Stimulated activated CD8-positive, alpha-beta memory T cell treated with anti-CD3 and anti-CD28 coated beads, Interleukin-7, amount 100 ng/mL, for 48 hours (primary cell): ENCODE data around the gene CBLB.

ENCODE experiments used
- DNase-seq, 2 donors: peaks; one replicate each; pipeline ENCODE4 v3.0.0-alpha.2; 2020; ENCODE audit warnings: low read depth in 1 of 2; ENCODE audit errors: extremely low read depth in 1 of 2

CBLB gene

DNA sequence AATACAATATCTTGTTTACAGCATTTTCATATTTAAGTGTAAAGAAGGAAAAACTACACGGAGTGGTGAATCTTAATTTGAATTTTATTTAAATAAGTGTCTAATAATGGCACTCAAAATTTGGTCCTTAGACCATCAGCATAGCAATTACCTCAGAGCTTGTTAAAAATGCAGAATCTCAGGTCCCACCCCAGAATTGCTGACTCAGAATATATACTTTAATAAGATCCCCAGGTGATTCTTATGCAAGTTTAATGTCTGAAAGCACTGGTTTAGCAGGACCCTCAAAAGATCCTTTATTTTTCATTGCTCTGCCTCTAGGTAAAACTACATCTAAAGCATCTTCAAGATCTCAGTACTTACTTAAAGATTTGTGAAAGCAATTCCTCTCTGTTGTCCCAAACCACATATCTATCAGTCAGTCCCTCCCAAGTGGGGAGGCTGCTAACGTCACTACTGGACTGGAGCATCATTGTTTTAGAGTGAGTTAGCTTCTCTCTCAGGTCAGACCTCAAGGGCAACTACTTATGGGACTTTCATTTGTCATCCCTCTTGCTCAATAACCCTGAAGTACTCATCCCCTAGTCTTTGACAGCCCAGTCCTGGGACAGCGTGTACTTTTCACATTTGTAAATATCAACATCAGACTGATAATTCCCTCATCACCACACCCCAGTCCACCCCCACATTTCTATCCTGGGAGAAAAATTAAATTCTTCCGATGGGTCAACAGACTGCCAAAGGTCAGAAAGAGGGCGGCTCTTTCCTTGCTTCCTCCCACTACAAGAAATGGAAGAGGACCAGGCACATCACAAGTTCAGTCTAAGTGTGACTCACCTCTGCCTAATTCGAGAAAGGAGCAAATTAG is 76.7 kb downstream of the CBLB start:
- no peak for DNase-seq

- DNase-seq, result no peak
Measured at GRCh38 chr3:105791131-105791530, 77.7 kb downstream of the CBLB start.

DNA sequence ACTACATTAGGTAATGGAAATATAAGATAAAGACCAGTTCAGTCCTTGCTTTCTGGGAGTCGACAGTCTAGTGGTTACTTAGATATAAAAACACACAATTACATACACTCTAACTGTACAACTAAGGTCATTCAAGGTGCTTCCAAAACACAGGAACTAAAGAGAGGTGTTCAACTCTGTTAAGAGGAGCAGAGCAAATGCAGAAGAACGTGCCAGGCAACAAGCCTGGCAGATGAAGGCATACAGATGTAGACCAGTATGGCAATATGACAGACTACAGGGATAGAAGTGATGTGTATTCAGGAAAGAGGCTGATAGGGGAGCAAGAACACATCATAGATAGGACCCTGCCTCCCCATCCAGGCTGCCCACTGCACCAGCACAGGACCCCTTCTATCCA is 78.3 kb downstream of the CBLB start:
- DNase-seq, result no peak

DNA sequence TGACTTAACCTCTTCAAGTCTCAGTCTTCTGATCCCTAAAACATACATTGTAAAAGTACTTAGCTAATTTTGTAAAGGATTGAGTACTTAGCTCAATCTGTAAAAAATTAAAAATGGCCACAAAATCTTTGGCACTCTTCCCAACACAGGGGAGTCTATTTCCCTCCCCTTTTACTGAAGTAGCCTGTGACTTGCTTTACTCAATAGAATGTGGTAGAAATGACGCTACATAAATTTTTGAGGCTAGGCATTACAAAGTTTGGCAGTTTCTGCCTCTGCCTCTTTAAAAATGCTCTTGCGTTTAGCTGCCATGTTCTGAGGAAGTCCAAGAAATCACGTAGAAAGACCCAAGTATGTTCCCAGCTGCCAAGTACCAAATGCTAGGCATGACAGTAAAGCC is 80.2 kb downstream of the CBLB start:
- no peak for DNase-seq

GRCh38 chr3:105787453-105787852 is 81.4 kb downstream of the CBLB start:
- no peak for DNase-seq

DNA sequence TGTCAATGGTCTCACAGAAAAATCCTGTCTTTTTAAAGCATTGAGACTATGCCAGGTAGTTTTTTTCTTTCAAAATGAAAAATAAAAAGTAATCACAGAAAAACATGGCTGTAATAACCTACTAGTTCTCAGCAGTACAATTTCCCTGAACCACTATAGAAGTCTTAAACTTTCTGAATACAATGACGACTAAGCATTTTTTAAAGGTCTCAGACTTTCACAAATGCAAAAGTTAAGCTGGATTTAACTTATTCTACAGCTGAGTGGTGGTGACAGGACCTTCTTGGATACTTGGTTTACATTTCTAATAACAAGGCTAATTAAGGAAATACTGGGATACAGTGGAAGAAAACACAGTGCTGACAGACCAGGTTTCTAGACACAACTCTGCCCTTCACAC is 81.8 kb downstream of the CBLB start:
- DNase-seq, result no peak

DNA sequence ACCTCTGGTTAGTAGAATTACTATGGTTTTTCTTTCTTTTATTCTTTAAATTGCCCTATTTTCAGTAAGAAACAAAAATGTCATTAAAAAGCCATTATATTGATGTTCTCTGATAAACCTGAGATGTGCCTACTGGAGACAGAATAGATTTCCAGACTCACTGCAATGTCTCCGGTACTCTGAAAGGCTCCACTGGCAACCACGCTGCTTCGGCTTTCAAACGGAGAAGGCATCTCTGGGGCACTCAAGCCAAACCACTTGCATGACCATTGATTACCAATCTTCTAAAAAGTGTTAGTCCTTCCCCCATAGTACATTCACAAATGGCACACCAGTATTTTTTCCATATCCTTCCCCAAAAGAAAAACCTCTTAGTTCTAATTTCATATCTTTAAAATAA is 82.6 kb downstream of the CBLB start:
- no peak for DNase-seq

- no peak for DNase-seq
Measured at GRCh38 chr3:105785803-105786202, 83.0 kb downstream of the CBLB start.

- DNase-seq, result no peak
Measured at GRCh38 chr3:105783631-105784030, 85.2 kb downstream of the CBLB start.

- DNase-seq, result no peak
Measured at GRCh38 chr3:105781871-105782270, 86.9 kb downstream of the CBLB start.

- DNase-seq, result no peak
Measured at GRCh38 chr3:105780107-105780506, 88.7 kb downstream of the CBLB start.

- no peak for DNase-seq
Measured at GRCh38 chr3:105775368-105775767, 93.4 kb downstream of the CBLB start.

GRCh38 chr3:105774444-105775180 is 94.2 kb downstream of the CBLB start:
- no peak for DNase-seq

- no peak for DNase-seq
Measured at GRCh38 chr3:105773291-105773690, 95.5 kb downstream of the CBLB start.

DNA sequence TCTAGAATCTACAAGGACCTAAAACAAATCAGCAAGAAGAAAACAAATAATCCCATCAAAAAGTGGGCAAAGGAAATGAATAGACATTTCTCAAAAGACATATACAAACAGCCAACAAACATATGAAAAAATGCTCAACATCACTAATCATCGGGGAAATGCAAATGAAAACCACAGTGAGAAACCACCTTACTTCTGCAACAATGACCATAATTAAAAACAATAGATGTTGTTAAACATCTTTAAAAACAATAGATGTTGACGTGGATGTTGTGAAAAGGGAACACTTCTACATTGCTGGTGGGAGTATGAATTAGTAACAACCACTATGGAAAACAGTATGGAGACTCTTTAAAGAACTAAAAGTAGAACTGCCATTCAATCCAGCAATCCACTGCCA is 96.2 kb downstream of the CBLB start:
- DNase-seq, result no peak

GRCh38 chr3:105771392-105771791 is 97.4 kb downstream of the CBLB start:
- no peak for DNase-seq

DNA sequence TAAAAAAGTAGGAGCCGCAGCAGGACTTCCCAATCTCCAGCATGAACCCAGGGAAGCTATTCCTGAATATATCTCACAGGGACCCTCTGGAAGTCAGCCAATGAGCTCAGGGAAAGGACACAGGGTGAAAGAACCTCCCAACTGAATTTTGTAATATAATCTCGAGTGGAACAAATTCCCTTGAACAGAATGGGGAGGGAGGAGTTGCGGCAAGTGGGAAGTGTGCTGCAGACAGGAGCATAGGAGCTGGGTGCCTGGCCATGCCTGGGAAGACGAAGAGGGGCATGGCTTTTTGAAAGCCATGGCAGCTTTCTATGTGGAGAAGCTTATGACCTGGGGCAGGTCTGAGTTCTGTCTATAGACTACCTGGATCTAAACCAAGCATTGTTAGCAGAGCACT is 98.4 kb downstream of the CBLB start:
- DNase-seq, result no peak

DNA sequence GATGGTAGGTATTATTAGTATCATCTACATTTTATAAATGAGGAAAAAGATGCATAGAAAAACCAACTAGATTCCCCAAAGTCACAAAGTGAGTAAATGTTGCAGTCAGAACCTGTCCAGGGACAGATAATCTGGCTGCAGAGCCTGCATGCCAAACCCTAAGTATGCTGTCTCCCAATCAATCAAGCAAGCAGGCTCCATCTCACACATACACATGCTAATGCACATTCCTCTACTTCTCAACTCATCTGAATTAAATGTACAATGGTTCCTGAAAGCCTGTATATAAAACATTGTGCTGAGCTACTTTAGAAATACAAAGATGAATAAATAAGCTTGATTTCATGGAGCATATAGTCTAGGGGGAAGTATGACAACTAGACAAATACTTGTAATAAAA is 101.0 kb downstream of the CBLB start:
- DNase-seq, result no peak

DNA sequence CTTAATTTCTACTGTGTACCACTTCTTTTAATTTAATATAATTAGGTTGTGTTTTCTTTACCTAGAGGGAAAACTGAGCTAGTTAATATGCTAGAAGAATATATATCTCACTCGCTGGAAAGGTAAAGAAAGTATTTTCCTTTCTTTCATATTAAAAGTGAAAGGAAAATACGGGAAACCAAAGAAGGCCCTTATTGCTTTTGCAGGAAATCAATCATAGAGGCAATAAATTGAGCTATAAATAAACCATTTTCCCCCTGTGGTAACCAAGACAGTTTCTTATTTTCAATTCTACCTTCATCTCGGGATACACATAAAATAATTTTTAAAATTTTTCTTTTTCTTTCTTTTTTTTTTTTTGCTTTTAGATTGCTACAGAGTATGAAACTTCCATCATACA is 101.6 kb downstream of the CBLB start:
- no peak for DNase-seq

GRCh38 chr3:105765308-105765639 is 103.5 kb downstream of the CBLB start:
- no peak for DNase-seq

GRCh38 chr3:105764378-105765307 is 104.2 kb downstream of the CBLB start:
- no peak for DNase-seq
